ENCODE measurements around the gene C1orf105.

C1orf105 gene

GRCh38 chr1:172457479-172458130, 37.1 kb downstream of the C1orf105 start:
- DNase-seq (ENCODE audit: low read depth): no peak

- DNase-seq (ENCODE audit: low read depth): no peak
These were observed 39.7 kb downstream of the C1orf105 start for GRCh38 chr1:172460177-172460576.

- no peak for DNase-seq (ENCODE audit: low read depth)
These were observed 40.4 kb downstream of the C1orf105 start for GRCh38 chr1:172460887-172461315.

- DNase-seq (ENCODE audit: low read depth): no peak
These were observed 45.1 kb downstream of the C1orf105 start for GRCh38 chr1:172465617-172466016.

GRCh38 chr1:172466795-172467407, 46.4 kb downstream of the C1orf105 start:
- DNase-seq (ENCODE audit: low read depth): no peak

GRCh38 chr1:172467446-172467845, 47.0 kb downstream of the C1orf105 start:
- DNase-seq (ENCODE audit: low read depth): no peak

- no peak for DNase-seq (ENCODE audit: low read depth)
These were observed 47.8 kb downstream of the C1orf105 start for GRCh38 chr1:172468296-172468695.

GRCh38 chr1:172469717-172470116, 49.2 kb downstream of the C1orf105 start:
- no peak for DNase-seq (ENCODE audit: low read depth)

- DNase-seq (ENCODE audit: low read depth): no peak
These were observed 49.7 kb downstream of the C1orf105 start for GRCh38 chr1:172470149-172470548.

GRCh38 chr1:172471666-172472065, 51.2 kb downstream of the C1orf105 start:
- DNase-seq (ENCODE audit: low read depth): no peak

GRCh38 chr1:172472495-172472894, 52.0 kb downstream of the C1orf105 start:
- no peak for DNase-seq (ENCODE audit: low read depth)

GRCh38 chr1:172473302-172473701, 52.8 kb downstream of the C1orf105 start:
- DNase-seq (ENCODE audit: low read depth): no peak

- DNase-seq (ENCODE audit: low read depth): no peak
These were observed 53.4 kb downstream of the C1orf105 start for GRCh38 chr1:172473842-172474241.

GRCh38 chr1:172476218-172476811, 55.8 kb downstream of the C1orf105 start:
- no peak for DNase-seq (ENCODE audit: low read depth)

GRCh38 chr1:172477216-172477615, 56.7 kb downstream of the C1orf105 start:
- no peak for DNase-seq (ENCODE audit: low read depth)

- no peak for DNase-seq (ENCODE audit: low read depth)
These were observed 57.3 kb downstream of the C1orf105 start for GRCh38 chr1:172477741-172478140.

GRCh38 chr1:172478485-172478884, 58.0 kb downstream of the C1orf105 start:
- no peak for DNase-seq (ENCODE audit: low read depth)

- DNase-seq (ENCODE audit: low read depth): no peak
These were observed 59.9 kb downstream of the C1orf105 start for GRCh38 chr1:172480431-172480830.

- no peak for DNase-seq (ENCODE audit: low read depth)
These were observed 61.6 kb downstream of the C1orf105 start for GRCh38 chr1:172482044-172482443.

GRCh38 chr1:172483448-172483847, 63.0 kb downstream of the C1orf105 start:
- DNase-seq (ENCODE audit: low read depth): no peak

GRCh38 chr1:172484252-172484651, 63.8 kb downstream of the C1orf105 start:
- no peak for DNase-seq (ENCODE audit: low read depth)

GRCh38 chr1:172485626-172486025, 65.1 kb downstream of the C1orf105 start:
- no peak for DNase-seq (ENCODE audit: low read depth)

GRCh38 chr1:172486805-172487454, 66.4 kb downstream of the C1orf105 start:
- DNase-seq (ENCODE audit: low read depth): no peak

Measured in HS-27A (cell line).